A549 (cell line): ENCODE measurements around the gene SNCB. TPM values are rescaled to one million over a fixed set of nuclear protein-coding genes. Genes with fewer than 3 reads are reported as not detected.

Source experiments
- ATAC-seq, 2 experiments: fragments of 200-7000 bp in 1 of 2; fragments of >200 bp in 1 of 2; cut with Nextera tagmentation in 1 of 2; cut with Tn5 transposase in 1 of 2; 3 replicates each; pipeline versions ENCODE4 v1.8.0 to v1.9.1; 2018 to 2020; ENCODE audit warnings: mild to moderate bottlenecking in 1 of 2, moderate library complexity in 1 of 2
- CTCF ChIA-PET: fragments of 300-600 bp; sonication (Branson Sonifier 250); formaldehyde crosslinking; extraction: SDS; loops from one replicate; lab custom pipeline; 2021; ENCODE audit warnings: antibody characterized with exemption, inconsistent platforms; lab: Yijun Ruan, JAX
- POLR2A ChIA-PET: fragments of 350-600 bp; formaldehyde crosslinking; extraction: SDS; loops from one replicate; lab custom pipeline; 2021; ENCODE audit warnings: antibody characterized with exemption, inconsistent platforms; lab: Yijun Ruan, JAX
- DNase-seq, 2 experiments: peaks; one replicate each; pipeline versions ENCODE4 v3.0.0 to v3.0.0-alpha.2; 2011 to 2016; ENCODE audit warnings: low read depth in 1 of 2, low spot score in 1 of 2
- FAIRE-seq: peaks from 2 replicates; lab custom pipeline; 2011; peaks lifted over from hg19 to GRCh38; lab: Jason Lieb, UNC
- H3K27ac ChIP-seq, 2 experiments: fragments of >200 bp; sonication (Bioruptor Twin); formaldehyde crosslinking; 3 replicates each; pipeline ENCODE4 v1.5.1; 2016 to 2017
- H3K4me1 ChIP-seq: fragments of >200 bp; sonication (Bioruptor Twin); formaldehyde crosslinking; 3 replicates; pipeline ENCODE4 v1.6.1; 2016
- H3K4me2 ChIP-seq: fragments of >200 bp; sonication (Bioruptor Twin); formaldehyde crosslinking; 3 replicates; pipeline ENCODE4 v1.6.1; 2016
- H3K4me3 ChIP-seq: fragments of >200 bp; sonication (Bioruptor Twin); formaldehyde crosslinking; 3 replicates; pipeline ENCODE4 v1.5.1; 2016
- H3K9me3 ChIP-seq: fragments of >200 bp; sonication (Bioruptor Twin); formaldehyde crosslinking; 3 replicates; pipeline ENCODE4 v1.6.1; 2016
- CHD2 ChIP-seq: fragments of 150-350 bp; IDR thresholded peaks from 2 replicates; pipeline ENCODE4 v1.6.1; 2014; ENCODE audit warnings: low read length; ENCODE audit not compliant: partially characterized antibody
- EHF ChIP-seq: fragments of 250-450 bp; sonication (Bioruptor Pico); IDR thresholded peaks from 2 replicates; pipeline ENCODE4 v1.5.0; 2020; ENCODE audit warnings: mild to moderate bottlenecking
- EP300 ChIP-seq, 2 experiments: fragments of >200 bp; sonication (Bioruptor Twin); formaldehyde crosslinking; IDR thresholded peaks; 2 replicates in 1 of 2; 3 replicates in 1 of 2; pipeline ENCODE4 v1.6.1; 2016 to 2017
- HDAC2 ChIP-seq: fragments of 200-600 bp; sonication (generic); IDR thresholded peaks from 2 replicates; pipeline ENCODE4 v1.6.1; 2016
- HEYL ChIP-seq: fragments of 250-450 bp; sonication (Bioruptor Pico); IDR thresholded peaks from 2 replicates; pipeline ENCODE4 v1.8.0; 2021; ENCODE audit warnings: mild to moderate bottlenecking, moderate library complexity
- HOXA7 ChIP-seq: fragments of 250-450 bp; sonication (Bioruptor Pico); IDR thresholded peaks from 2 replicates; pipeline ENCODE4 v1.5.0; 2020; ENCODE audit warnings: mild to moderate bottlenecking, moderate library complexity
- HOXB13 ChIP-seq: fragments of 250-450 bp; sonication (Bioruptor Pico); IDR thresholded peaks from 2 replicates; pipeline ENCODE4 v1.5.0; 2020; ENCODE audit warnings: low read depth, mild to moderate bottlenecking, moderate library complexity
- JUN ChIP-seq, 2 experiments: fragments of >200 bp; sonication (Bioruptor Twin); formaldehyde crosslinking; IDR thresholded peaks; 2 replicates in 1 of 2; 3 replicates in 1 of 2; pipeline ENCODE4 v1.6.1; 2016 to 2017
- MAFK ChIP-seq: fragments of 450-650 bp; IDR thresholded peaks from 2 replicates; pipeline ENCODE4 v1.6.1; 2014; ENCODE audit not compliant: partially characterized antibody
- MYC ChIP-seq: IDR thresholded peaks from 2 replicates; pipeline ENCODE4 v1.6.1; 2012; ENCODE audit warnings: mild to moderate bottlenecking, inconsistent platforms, low read length, improper control_type of control experiment, borderline replicate concordance
- NR3C1 ChIP-seq: fragments of >200 bp; sonication (Bioruptor Twin); formaldehyde crosslinking; IDR thresholded peaks from 3 replicates; pipeline ENCODE4 v1.6.1; 2017
- POLR2A ChIP-seq: IDR thresholded peaks from 2 replicates; pipeline ENCODE4 v1.6.1; 2012; ENCODE audit warnings: mild to moderate bottlenecking, low read length
- RAD21 ChIP-seq, 2 experiments: fragments of >200 bp in 1 of 2; sonication (Bioruptor Twin) in 1 of 2; formaldehyde crosslinking in 1 of 2; IDR thresholded peaks in 1 of 2; conservative IDR thresholded peaks in 1 of 2; 2 replicates in 1 of 2; 3 replicates in 1 of 2; pipeline ENCODE4 v1.6.1; 2012 to 2018; ENCODE audit warnings: inconsistent platforms in 1 of 2
- RCOR1 ChIP-seq: fragments of 150-350 bp; IDR thresholded peaks from 2 replicates; pipeline ENCODE4 v1.6.1; 2014; ENCODE audit warnings: antibody characterized with exemption, low read length, low read depth
- RFX5 ChIP-seq: fragments of 450-650 bp; IDR thresholded peaks from 2 replicates; pipeline ENCODE4 v1.7.1; 2014; ENCODE audit warnings: antibody characterized with exemption, mild to moderate bottlenecking, moderate library complexity
- SMC3 ChIP-seq: fragments of >200 bp; sonication (Bioruptor Twin); formaldehyde crosslinking; IDR thresholded peaks from 3 replicates; pipeline ENCODE4 v1.6.1; 2018; ENCODE audit warnings: inconsistent platforms
- WGBS: methylation state at CpG from one replicate; pipeline ENCODE4 v1.1.6; 2017; ENCODE audit errors: missing lambda C conversion rate; 5-methylcytosine and 5-hydroxymethylcytosine counted together
- polyA plus RNA-seq, 4 experiments: library from polyadenylated mRNA; depleted of rRNA in 3 of 4; stranded (reverse); fragments of >200 nt; fragmentation: RNase III in 1 of 4; extraction: RNeasy Plus Mini Kit Qiagen cat#74134 plus additional on column Dnase treatment in 1 of 4; gene quantifications; 2 replicates in 3 of 4; 3 replicates in 1 of 4; pipeline ENCODE4 v1.2.3, GENCODE V29; 2011 to 2017
- TF ChIP-seq, protein P1 (sequence below): fragments of >200 bp; sonication (Bioruptor Twin); formaldehyde crosslinking; IDR thresholded peaks from 3 replicates; pipeline ENCODE4 v1.6.1; 2016
- TF ChIP-seq, protein P2 (sequence below): fragments of 450-650 bp; IDR thresholded peaks from 2 replicates; pipeline ENCODE4 v1.6.1; 2014; ENCODE audit warnings: antibody characterized with exemption
- TF ChIP-seq, protein P3 (sequence below): fragments of 250-450 bp; sonication (Bioruptor Pico); IDR thresholded peaks from 2 replicates; pipeline ENCODE4 v1.5.0; 2021; ENCODE audit warnings: mild to moderate bottlenecking, moderate library complexity, borderline replicate concordance
- TF ChIP-seq, protein P4 (sequence below): fragments of >200 bp; sonication (Bioruptor Twin); formaldehyde crosslinking; IDR thresholded peaks from 2 replicates; pipeline ENCODE4 v1.6.1; 2016
- TF ChIP-seq, protein P5 (sequence below): IDR thresholded peaks from 2 replicates; pipeline ENCODE4 v1.6.1; 2012

Gene SNCB
- polyA plus RNA-seq, 2 of the 4 experiments (the other 2 are of a cell fraction), result 0.37 to 0.74 TPM

DNA sequence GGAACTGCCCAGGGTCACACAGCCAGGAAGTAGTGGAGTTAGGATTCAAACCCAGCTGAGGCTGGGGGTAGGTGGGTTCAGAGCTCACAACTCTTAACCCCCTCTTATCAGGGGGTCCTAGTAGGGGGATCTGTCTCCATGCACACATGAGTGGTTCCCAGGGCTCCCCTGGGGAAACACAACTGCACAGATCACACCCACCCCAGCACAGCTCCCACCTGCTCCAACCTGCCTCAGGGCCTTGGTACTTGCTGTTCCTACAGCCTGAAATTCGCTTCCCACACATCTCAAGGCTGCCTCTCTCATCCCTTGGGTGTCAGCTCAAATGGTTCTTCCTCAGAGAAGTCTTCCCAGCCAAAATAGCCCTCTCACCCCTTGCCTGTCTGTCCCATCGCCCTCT, 4.8 kb downstream of the SNCB start:
- ATAC-seq (no peak), DNase-seq (no peak), FAIRE-seq (no peak)
- H3K9me3 ChIP-seq, result no peaks in the 10 kb centered on the region
- no peak for TF ChIP-seq RCOR1
- TF ChIP-seq MAFK, result no peak
- TF ChIP-seq, protein P1, sequence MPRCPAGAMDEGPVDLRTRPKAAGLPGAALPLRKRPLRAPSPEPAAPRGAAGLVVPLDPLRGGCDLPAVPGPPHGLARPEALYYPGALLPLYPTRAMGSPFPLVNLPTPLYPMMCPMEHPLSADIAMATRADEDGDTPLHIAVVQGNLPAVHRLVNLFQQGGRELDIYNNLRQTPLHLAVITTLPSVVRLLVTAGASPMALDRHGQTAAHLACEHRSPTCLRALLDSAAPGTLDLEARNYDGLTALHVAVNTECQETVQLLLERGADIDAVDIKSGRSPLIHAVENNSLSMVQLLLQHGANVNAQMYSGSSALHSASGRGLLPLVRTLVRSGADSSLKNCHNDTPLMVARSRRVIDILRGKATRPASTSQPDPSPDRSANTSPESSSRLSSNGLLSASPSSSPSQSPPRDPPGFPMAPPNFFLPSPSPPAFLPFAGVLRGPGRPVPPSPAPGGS, result no peak
- TF ChIP-seq, protein P2, sequence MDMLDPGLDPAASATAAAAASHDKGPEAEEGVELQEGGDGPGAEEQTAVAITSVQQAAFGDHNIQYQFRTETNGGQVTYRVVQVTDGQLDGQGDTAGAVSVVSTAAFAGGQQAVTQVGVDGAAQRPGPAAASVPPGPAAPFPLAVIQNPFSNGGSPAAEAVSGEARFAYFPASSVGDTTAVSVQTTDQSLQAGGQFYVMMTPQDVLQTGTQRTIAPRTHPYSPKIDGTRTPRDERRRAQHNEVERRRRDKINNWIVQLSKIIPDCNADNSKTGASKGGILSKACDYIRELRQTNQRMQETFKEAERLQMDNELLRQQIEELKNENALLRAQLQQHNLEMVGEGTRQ, result no peak
- no peak for TF ChIP-seq RFX5
- 41% methylated on average over 2 of the region's 2 CpGs for WGBS
- no peak overlapping the region for H3K4me2 ChIP-seq
- CTCF ChIA-PET, result interaction anchor here (0.8 kb wide), 1 partner anchor 21 kb away, joined by 4 read pairs; the partner anchor contains the start of gene TSPAN17
- POLR2A ChIA-PET, result no interaction called here
- no peak overlapping the region for H3K27ac ChIP-seq
- peaks cover 11% of the 10 kb centered on the region; the same call in 2 of the 3 replicates for H3K4me1 ChIP-seq
- H3K4me3 ChIP-seq, result no peak overlapping the region

DNA sequence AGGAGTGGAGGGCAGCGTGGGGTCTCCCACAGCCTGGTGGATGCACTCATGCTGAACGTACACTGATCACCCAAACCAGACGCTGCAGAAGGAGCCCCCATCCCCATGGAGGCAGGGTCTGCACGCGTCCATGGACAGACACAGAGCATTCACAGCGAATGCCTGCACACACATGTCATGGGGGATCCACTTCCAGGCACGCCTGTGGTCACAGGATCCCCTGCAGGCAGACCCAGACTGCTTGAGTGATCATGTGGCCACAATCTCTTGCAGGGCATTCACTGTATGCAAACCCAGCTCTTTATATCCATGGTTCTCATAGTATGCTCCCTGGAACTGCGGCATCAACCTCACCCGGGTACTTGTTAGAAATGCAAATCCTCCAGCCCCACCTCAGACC, 5.4 kb downstream of the SNCB start:
- no peak for TF ChIP-seq JUN (IDR thresholded peaks at IDR 0.05)
- no peak for TF ChIP-seq MYC
- TF ChIP-seq HDAC2, result no peak
- no peak for TF ChIP-seq HOXA7
- no peak for TF ChIP-seq NR3C1
- no peak for TF ChIP-seq EP300 (IDR thresholded peaks at IDR 0.05)
- TF ChIP-seq HEYL (CRISPR knock-in tag), result no peak
- TF ChIP-seq EHF, result no peak
- TF ChIP-seq POLR2A, result no peak
- no peak for TF ChIP-seq SMC3
- TF ChIP-seq, protein P3, sequence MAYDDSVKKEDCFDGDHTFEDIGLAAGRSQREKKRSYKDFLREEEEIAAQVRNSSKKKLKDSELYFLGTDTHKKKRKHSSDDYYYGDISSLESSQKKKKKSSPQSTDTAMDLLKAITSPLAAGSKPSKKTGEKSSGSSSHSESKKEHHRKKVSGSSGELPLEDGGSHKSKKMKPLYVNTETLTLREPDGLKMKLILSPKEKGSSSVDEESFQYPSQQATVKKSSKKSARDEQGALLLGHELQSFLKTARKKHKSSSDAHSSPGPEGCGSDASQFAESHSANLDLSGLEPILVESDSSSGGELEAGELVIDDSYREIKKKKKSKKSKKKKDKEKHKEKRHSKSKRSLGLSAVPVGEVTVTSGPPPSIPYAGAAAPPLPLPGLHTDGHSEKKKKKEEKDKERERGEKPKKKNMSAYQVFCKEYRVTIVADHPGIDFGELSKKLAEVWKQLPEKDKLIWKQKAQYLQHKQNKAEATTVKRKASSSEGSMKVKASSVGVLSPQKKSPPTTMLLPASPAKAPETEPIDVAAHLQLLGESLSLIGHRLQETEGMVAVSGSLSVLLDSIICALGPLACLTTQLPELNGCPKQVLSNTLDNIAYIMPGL (CRISPR knock-in tag), result no peak
- TF ChIP-seq HOXB13, result no peak
- TF ChIP-seq, protein P4, sequence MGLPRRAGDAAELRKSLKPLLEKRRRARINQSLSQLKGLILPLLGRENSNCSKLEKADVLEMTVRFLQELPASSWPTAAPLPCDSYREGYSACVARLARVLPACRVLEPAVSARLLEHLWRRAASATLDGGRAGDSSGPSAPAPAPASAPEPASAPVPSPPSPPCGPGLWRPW, result no peak
- no peak for TF ChIP-seq RAD21 (conservative IDR thresholded peaks at IDR 0.05 in 1 of 2, IDR thresholded peaks at IDR 0.05 in 1 of 2)
- TF ChIP-seq CHD2, result no peak
- TF ChIP-seq MAFK, result no peak
- no peak for TF ChIP-seq RCOR1
- TF ChIP-seq, protein P5, sequence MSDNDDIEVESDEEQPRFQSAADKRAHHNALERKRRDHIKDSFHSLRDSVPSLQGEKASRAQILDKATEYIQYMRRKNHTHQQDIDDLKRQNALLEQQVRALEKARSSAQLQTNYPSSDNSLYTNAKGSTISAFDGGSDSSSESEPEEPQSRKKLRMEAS, result no peak
- TF ChIP-seq, protein P1, result no peak
- no peak overlapping the region for H3K27ac ChIP-seq
- H3K4me1 ChIP-seq, result peaks cover 15% of the 10 kb centered on the region; the same call in 2 of the 3 replicates
- H3K9me3 ChIP-seq, result no peaks in the 10 kb centered on the region
- ATAC-seq (no peak), DNase-seq (no peak), FAIRE-seq (no peak)
- no peak overlapping the region for H3K4me3 ChIP-seq
- 68% methylated on average over 9 of the region's 9 CpGs for WGBS
- ChIA-PET CTCF (interaction anchor here (0.8 kb wide), 1 partner anchor 22 kb away, joined by 4 read pairs; the partner anchor contains the start of gene TSPAN17), POLR2A (no interaction called here)
- no peak overlapping the region for H3K4me2 ChIP-seq
